ENCODE data around the gene KDM4D.

DNA sequence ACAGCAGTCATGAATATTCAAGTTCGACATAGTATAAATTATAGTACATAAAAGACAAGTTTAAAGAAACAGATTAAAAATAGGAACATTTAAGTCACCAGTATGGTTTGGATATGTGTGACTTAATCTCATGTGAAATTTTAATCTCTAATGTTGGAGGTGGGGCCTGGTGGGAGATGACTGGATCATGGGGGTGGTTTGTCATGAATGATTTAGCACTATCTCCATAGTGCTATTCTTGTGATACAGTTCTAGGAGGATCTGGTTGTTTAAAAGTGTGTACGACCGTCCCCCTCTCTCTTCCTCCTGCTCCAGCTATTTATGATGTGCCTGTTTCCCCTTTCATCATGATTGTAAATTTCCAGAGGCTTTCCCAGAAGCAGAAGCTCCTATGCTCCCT lies 54.8 kb downstream of the KDM4D start:
- TF ChIP-seq, protein P1, sequence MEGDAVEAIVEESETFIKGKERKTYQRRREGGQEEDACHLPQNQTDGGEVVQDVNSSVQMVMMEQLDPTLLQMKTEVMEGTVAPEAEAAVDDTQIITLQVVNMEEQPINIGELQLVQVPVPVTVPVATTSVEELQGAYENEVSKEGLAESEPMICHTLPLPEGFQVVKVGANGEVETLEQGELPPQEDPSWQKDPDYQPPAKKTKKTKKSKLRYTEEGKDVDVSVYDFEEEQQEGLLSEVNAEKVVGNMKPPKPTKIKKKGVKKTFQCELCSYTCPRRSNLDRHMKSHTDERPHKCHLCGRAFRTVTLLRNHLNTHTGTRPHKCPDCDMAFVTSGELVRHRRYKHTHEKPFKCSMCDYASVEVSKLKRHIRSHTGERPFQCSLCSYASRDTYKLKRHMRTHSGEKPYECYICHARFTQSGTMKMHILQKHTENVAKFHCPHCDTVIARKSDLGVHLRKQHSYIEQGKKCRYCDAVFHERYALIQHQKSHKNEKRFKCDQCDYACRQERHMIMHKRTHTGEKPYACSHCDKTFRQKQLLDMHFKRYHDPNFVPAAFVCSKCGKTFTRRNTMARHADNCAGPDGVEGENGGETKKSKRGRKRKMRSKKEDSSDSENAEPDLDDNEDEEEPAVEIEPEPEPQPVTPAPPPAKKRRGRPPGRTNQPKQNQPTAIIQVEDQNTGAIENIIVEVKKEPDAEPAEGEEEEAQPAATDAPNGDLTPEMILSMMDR (conservative IDR thresholded peaks at IDR 0.05; ENCODE audit: low read depth, low read length), result no peak
- TF ChIP-seq POLR2A (IDR thresholded peaks at IDR 0.05; ENCODE audit: low read depth, low read length) (no peak), CEBPB (IDR thresholded peaks at IDR 0.05; ENCODE audit: low read depth, low read length) (no peak), FOS (IDR thresholded peaks at IDR 0.05; ENCODE audit: low read depth, low read length) (no peak), RCOR1 (IDR thresholded peaks at IDR 0.05; ENCODE audit: insufficient replicate concordance, low read length) (no peak), MAZ (IDR thresholded peaks at IDR 0.05; ENCODE audit: borderline replicate concordance, low read depth, low read length) (no peak), RFX5 (IDR thresholded peaks at IDR 0.05; ENCODE audit: low read depth, low read length) (no peak), MAFK (IDR thresholded peaks at IDR 0.05; ENCODE audit: low read depth, low read length) (no peak), SMC3 (IDR thresholded peaks at IDR 0.05; ENCODE audit: low read depth, low read length) (no peak)
- TF ChIP-seq, protein P2, sequence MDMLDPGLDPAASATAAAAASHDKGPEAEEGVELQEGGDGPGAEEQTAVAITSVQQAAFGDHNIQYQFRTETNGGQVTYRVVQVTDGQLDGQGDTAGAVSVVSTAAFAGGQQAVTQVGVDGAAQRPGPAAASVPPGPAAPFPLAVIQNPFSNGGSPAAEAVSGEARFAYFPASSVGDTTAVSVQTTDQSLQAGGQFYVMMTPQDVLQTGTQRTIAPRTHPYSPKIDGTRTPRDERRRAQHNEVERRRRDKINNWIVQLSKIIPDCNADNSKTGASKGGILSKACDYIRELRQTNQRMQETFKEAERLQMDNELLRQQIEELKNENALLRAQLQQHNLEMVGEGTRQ (IDR thresholded peaks at IDR 0.05; ENCODE audit: low read depth, low read length), result no peak
- TF ChIP-seq, protein P3, sequence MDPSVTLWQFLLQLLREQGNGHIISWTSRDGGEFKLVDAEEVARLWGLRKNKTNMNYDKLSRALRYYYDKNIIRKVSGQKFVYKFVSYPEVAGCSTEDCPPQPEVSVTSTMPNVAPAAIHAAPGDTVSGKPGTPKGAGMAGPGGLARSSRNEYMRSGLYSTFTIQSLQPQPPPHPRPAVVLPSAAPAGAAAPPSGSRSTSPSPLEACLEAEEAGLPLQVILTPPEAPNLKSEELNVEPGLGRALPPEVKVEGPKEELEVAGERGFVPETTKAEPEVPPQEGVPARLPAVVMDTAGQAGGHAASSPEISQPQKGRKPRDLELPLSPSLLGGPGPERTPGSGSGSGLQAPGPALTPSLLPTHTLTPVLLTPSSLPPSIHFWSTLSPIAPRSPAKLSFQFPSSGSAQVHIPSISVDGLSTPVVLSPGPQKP (IDR thresholded peaks at IDR 0.05; ENCODE audit: borderline replicate concordance, low read depth, low read length), result no peak
